Subcutaneous abdominal adipose tissue (tissue), 5 donors: ENCODE data around the gene OPCML.

ENCODE experiments used
- H3K27ac ChIP-seq: one replicate; pipeline ENCODE4 v1.7.0; 2013; ENCODE audit warnings: low read depth, mild to moderate bottlenecking, inconsistent platforms, low read length, moderate library complexity
- H3K27me3 ChIP-seq, 5 donors: one replicate each; pipeline ENCODE4 v1.7.0; 2013; ENCODE audit warnings: low read length in 5 of 5, inconsistent platforms in 1 of 5; ENCODE audit not compliant: control insufficient read depth in 5 of 5, insufficient read depth in 4 of 5
- H3K36me3 ChIP-seq, 5 donors: one replicate each; pipeline ENCODE4 v1.7.0; 2013; ENCODE audit warnings: low read length in 5 of 5; ENCODE audit not compliant: control insufficient read depth in 5 of 5, insufficient read depth in 5 of 5
- H3K4me1 ChIP-seq, 5 donors: one replicate each; pipeline ENCODE4 v1.7.0; 2013; ENCODE audit warnings: low read length in 5 of 5, mild to moderate bottlenecking in 3 of 5, moderate library complexity in 1 of 5; ENCODE audit not compliant: control insufficient read depth in 5 of 5, insufficient read depth in 5 of 5
- H3K4me3 ChIP-seq, 5 donors: one replicate each; pipeline ENCODE4 v1.7.0; 2013; ENCODE audit warnings: low read length in 5 of 5, low read depth in 1 of 5
- H3K9ac ChIP-seq, 5 donors: one replicate each; pipeline ENCODE4 v1.7.0; 2013; ENCODE audit warnings: low read length in 5 of 5, mild to moderate bottlenecking in 4 of 5, moderate library complexity in 3 of 5
- H3K9me3 ChIP-seq, 5 donors: one replicate each; pipeline ENCODE4 v1.7.0; 2013; ENCODE audit warnings: low read length in 5 of 5; ENCODE audit not compliant: control insufficient read depth in 5 of 5
- donor health status: healthy.
- donor health status: healthy.
- donor health status: healthy.
- donor health status: healthy.
- donor health status: healthy.

OPCML gene

GRCh38 chr11:132464939-132465338 is 1067.4 kb downstream of the OPCML start:
- Histone ChIP-seq H3K27me3 (peaks cover 0 to 3% (median 0%) of the 10 kb centered on the region in 5 donors), H3K9ac (no peak overlapping the region), H3K4me3 (no peak overlapping the region), H3K9me3 (no peaks in the 10 kb centered on the region), H3K36me3 (no peaks in the 10 kb centered on the region), H3K27ac (no peak overlapping the region), H3K4me1 (peaks cover 0 to 9% (median 0%) of the 10 kb centered on the region in 5 donors)

DNA sequence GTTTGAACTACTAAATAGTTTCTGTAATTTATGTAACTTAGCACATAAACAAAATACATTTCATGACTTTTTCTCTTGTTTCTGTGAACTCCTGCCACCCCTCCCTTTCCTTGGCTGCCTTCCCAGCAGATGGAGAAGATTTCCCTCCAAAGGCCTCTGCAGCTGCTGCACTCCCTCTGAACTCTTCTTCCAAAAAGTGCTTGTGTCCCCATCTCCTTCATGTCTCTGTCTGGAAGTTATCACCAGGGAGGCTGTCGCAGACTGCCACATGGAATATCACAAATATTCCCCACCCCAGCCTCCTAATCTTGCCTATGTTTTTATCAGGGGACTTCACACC is 1068.3 kb downstream of the OPCML start:
- H3K9me3 ChIP-seq, result no peaks in the 10 kb centered on the region
- H3K36me3 ChIP-seq, result no peaks in the 10 kb centered on the region
- no peak overlapping the region for H3K27ac ChIP-seq
- no peak overlapping the region for H3K4me3 ChIP-seq
- peaks cover 0 to 3% (median 0%) of the 10 kb centered on the region in 5 donors for H3K27me3 ChIP-seq
- peaks cover 0 to 9% (median 0%) of the 10 kb centered on the region in 5 donors for H3K4me1 ChIP-seq
- H3K9ac ChIP-seq, result no peak overlapping the region

DNA sequence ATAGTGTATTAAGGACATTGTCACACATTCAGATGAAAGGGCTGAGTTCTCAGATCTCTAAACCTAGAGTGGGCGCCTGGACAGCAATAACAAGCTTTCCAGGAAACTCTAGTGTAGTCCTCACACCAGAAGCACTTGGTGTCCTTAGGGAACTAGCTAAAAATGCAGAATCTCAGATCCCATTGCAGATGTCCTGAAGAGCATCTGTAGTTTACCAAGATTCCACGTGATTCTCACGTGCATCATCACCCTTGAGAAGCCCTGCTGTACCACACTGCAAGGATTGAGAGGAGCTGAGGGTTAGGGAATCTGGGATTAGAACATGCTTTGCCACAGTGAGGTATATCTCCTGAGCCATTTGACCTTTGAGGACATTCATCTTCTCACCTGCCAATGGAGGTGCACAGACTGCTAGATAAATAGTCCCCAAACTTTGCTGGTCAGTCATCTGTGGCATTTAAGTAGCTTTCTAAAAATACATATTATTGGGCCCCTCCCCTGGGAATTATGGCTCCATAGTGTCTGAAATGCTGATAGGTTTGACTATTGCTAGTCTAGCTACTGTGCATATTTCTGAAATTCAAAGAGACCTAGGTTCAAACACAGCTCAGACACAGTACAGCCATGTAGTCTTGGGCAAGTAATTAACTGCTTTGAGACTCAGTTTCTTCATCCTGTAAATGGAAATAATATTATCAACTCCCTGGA is 1068.9 kb downstream of the OPCML start:
- no peak overlapping the region for H3K4me3 ChIP-seq
- H3K4me1 ChIP-seq, result peaks cover 0 to 9% (median 0%) of the 10 kb centered on the region in 5 donors
- H3K36me3 ChIP-seq, result no peaks in the 10 kb centered on the region
- H3K27me3 ChIP-seq, result peaks cover 0 to 3% (median 0%) of the 10 kb centered on the region in 5 donors
- no peak overlapping the region for H3K27ac ChIP-seq
- H3K9ac ChIP-seq, result no peak overlapping the region
- H3K9me3 ChIP-seq, result no peaks in the 10 kb centered on the region

DNA sequence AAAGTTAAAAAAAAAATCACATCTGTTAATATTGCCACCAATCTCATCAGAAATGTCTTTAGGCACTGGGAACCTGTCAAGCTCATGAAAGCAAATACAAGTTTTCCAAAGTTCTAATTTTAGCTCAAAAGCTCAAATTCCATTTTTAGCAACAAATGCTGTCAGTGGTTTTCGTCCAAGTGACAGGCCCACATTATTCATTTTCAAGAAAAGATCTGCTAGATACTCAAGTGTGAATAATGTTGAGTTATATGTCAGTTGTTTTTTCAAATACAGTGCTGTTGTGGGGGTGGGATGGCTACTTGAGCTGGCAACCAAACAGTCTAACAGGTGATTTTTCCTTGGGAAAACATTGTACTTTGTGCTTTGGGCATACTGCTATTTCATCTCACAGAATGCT is 1072.6 kb downstream of the OPCML start:
- Histone ChIP-seq H3K27me3 (no peaks in the 10 kb centered on the region), H3K27ac (no peak overlapping the region), H3K4me3 (no peak overlapping the region), H3K36me3 (no peaks in the 10 kb centered on the region), H3K9me3 (no peaks in the 10 kb centered on the region), H3K9ac (no peak overlapping the region), H3K4me1 (peaks cover 0 to 9% (median 0%) of the 10 kb centered on the region in 5 donors)

- Histone ChIP-seq H3K4me1 (no peaks in the 10 kb centered on the region), H3K4me3 (no peak overlapping the region), H3K9ac (no peak overlapping the region), H3K27me3 (no peaks in the 10 kb centered on the region), H3K27ac (no peak overlapping the region), H3K9me3 (no peaks in the 10 kb centered on the region), H3K36me3 (no peaks in the 10 kb centered on the region)
Measured at GRCh38 chr11:132457445-132457844, 1074.9 kb downstream of the OPCML start.

DNA sequence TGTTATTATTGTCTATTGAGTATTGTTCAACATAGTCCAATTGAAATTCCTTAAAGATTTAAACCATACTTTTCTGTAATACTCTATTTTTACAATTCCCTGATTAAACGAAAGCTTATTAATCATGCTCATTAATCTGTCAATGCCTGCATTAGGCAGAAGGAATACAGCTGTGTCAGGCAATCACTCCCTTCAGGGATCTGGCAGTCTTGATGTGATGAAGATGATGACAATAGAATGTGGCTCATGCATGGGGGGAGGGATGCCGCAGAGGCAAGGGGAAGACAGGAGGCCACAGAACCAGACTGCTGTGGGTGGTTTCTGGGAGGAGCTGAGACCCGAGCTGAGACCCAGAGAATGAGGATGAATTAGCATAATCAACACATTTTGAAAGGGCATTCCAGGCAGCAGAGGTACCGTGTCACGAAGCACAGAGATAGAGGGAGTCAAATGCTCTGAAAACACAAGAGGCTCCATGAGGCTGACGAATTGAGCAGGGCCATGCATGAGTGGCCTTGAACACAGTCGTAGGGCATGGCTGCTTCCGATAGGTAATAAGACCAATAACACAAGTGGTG is 1075.5 kb downstream of the OPCML start:
- H3K27me3 ChIP-seq, result no peaks in the 10 kb centered on the region
- no peak overlapping the region for H3K9ac ChIP-seq
- H3K4me1 ChIP-seq, result no peaks in the 10 kb centered on the region
- no peak overlapping the region for H3K4me3 ChIP-seq
- no peaks in the 10 kb centered on the region for H3K9me3 ChIP-seq
- no peak overlapping the region for H3K27ac ChIP-seq
- no peaks in the 10 kb centered on the region for H3K36me3 ChIP-seq

DNA sequence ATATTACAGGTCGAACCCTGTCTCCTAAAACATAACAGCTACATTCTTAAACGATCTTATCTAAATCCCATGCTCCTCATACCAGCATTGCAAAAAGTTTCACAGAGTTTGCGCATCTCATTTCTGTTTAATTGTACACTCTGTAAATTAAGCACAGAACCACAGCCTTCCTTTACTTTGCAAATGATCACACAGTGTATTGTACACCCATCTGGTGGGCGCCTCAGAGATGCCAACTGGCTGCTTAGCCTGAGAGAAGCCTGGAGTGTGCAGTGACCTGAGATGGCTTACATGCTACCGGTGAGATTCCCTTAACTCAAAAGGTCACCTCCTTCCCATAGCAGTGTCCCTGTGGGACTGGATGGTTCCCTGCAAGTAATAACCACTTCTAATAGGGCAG is 1077.3 kb downstream of the OPCML start:
- Histone ChIP-seq H3K27me3 (no peaks in the 10 kb centered on the region), H3K4me1 (no peaks in the 10 kb centered on the region), H3K9me3 (no peaks in the 10 kb centered on the region), H3K9ac (no peak overlapping the region), H3K27ac (no peak overlapping the region), H3K4me3 (no peak overlapping the region), H3K36me3 (no peaks in the 10 kb centered on the region)

DNA sequence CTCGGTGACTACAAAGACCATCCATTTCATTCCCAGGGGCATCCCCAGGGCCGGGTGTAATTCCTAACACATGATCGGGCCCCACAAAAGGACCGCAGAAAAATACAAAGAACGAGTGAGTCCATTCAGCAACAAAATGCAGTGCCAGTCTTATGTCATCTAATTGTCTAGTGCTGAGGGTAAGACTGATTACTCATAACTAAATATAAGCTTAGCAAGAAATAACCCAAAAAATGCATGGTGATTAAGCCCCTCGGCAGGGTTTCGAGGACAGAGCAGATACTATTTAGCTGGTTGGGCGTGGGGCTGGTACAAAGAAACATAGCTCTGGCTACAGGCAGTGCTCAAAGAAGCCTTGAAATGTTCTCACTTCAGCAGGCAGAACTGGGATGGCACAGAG is 1078.9 kb downstream of the OPCML start:
- Histone ChIP-seq H3K4me3 (no peak overlapping the region), H3K9ac (no peak overlapping the region), H3K9me3 (peaks cover 0 to 2% (median 0%) of the 10 kb centered on the region in 5 donors), H3K27ac (no peak overlapping the region), H3K4me1 (no peaks in the 10 kb centered on the region), H3K27me3 (no peaks in the 10 kb centered on the region), H3K36me3 (no peaks in the 10 kb centered on the region)

DNA sequence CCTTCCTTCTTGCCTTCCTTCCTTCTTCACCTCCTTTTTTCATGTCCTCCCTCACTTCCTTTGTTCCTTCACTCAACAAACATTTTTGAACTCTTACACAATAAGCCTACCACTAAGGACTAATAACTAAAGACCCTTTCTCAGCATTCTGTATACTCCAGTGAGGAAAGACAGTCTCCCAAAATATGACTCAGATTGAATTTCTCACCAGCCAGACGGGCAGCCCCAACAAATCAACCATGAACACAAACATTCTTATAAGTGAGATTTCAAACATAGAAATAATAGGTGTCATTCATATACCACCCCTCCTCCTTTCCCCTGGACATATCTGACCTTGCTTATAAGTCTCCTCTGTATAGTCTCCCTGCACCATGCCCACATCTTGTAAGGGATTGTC is 1079.7 kb downstream of the OPCML start:
- Histone ChIP-seq H3K36me3 (no peaks in the 10 kb centered on the region), H3K9me3 (peaks cover 0 to 2% (median 0%) of the 10 kb centered on the region in 5 donors), H3K9ac (no peak overlapping the region), H3K27ac (no peak overlapping the region), H3K27me3 (no peaks in the 10 kb centered on the region), H3K4me3 (no peak overlapping the region), H3K4me1 (no peaks in the 10 kb centered on the region)

- H3K9me3 ChIP-seq, result peaks cover 0 to 2% (median 0%) of the 10 kb centered on the region in 5 donors
- H3K4me1 ChIP-seq, result no peaks in the 10 kb centered on the region
- H3K9ac ChIP-seq, result no peak overlapping the region
- no peaks in the 10 kb centered on the region for H3K27me3 ChIP-seq
- H3K36me3 ChIP-seq, result no peaks in the 10 kb centered on the region
- H3K4me3 ChIP-seq, result no peak overlapping the region
- H3K27ac ChIP-seq, result no peak overlapping the region
Measured at GRCh38 chr11:132451942-132452601, 1080.2 kb downstream of the OPCML start.
